ENCODE data around the gene CISTR.

CISTR gene

GRCh38 chr12:53751336-53752191 lies at the start of gene CISTR:
TSS of gene CISTR (minus strand) at chr12:53751979.
- Histone ChIP-seq H3K4me1 (ENCODE audit: insufficient read depth, low read length) (peaks cover 26% of the 10 kb centered on the region), H3K27ac (ENCODE audit: low read length) (no peak within 1 kb of the TSS), H3K27me3 (ENCODE audit: insufficient read depth, low read length) (peaks cover 99% of the 10 kb centered on the region), H3K9ac (ENCODE audit: low read depth, low read length) (peak within 1 kb of the TSS; percentile 16; the same call in 1 of the 2 replicates), H3K9me3 (ENCODE audit: insufficient read depth, low read depth, low read length) (no peaks in the 10 kb centered on the region), H3K36me3 (ENCODE audit: insufficient read depth, low read depth, low read length) (no peaks in the 10 kb centered on the region), H3K4me3 (ENCODE audit: low read length) (peak within 1 kb of the TSS; percentile 71)

DNA sequence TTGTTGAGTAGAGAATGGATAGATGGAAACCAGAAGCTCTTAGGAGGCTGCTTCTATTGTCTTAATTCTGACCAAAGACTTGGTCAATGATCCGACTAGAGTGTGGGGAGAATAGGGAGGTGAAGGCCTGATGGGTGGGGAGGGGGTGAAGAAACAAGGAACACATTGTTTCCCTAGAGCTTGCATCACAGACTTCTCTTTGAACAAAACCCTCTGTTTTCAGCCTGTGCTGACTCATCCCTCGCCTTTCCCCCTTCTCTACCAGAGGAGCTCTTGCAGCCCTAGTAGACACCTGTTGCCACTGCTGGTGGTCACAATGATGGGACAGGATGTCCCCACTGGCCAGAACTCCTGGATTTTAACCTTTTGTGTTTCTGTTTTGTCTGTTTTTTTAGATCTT lies 46.8 kb upstream of the CISTR start:
- Histone ChIP-seq H3K4me3 (ENCODE audit: low read length) (no peak overlapping the region), H3K9ac (ENCODE audit: low read depth, low read length) (no peak overlapping the region), H3K9me3 (ENCODE audit: insufficient read depth, low read depth, low read length) (no peaks in the 10 kb centered on the region), H3K36me3 (ENCODE audit: insufficient read depth, low read depth, low read length) (no peaks in the 10 kb centered on the region), H3K27ac (ENCODE audit: low read length) (no peak overlapping the region), H3K27me3 (ENCODE audit: insufficient read depth, low read length) (peaks cover 77% of the 10 kb centered on the region), H3K4me1 (ENCODE audit: insufficient read depth, low read length) (no peaks in the 10 kb centered on the region)

DNA sequence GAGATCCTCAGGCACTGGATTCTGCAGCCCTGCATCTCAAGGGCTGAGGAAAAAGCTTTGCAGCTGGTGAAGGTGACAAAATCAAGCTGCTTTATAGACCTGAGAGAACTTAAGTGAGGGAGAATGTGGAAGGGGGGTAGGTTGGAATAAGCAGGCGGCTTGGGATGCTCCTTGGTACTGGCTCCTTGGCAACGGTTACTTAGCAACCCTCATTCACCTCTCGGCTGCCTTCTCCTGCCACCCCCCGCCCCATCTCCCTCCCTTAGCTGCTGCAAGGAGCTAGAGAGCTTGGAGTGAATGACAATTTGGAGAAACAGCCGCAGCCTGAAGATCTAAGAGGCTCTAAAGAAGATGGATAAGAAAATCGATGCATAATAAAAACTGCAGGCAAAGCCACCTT lies 44.1 kb upstream of the CISTR start:
- no peak overlapping the region for H3K9ac ChIP-seq (ENCODE audit: low read depth, low read length)
- peaks cover 69% of the 10 kb centered on the region for H3K27me3 ChIP-seq (ENCODE audit: insufficient read depth, low read length)
- no peaks in the 10 kb centered on the region for H3K36me3 ChIP-seq (ENCODE audit: insufficient read depth, low read depth, low read length)
- H3K9me3 ChIP-seq (ENCODE audit: insufficient read depth, low read depth, low read length), result no peaks in the 10 kb centered on the region
- no peaks in the 10 kb centered on the region for H3K4me1 ChIP-seq (ENCODE audit: insufficient read depth, low read length)
- H3K4me3 ChIP-seq (ENCODE audit: low read length), result no peak overlapping the region
- no peak overlapping the region for H3K27ac ChIP-seq (ENCODE audit: low read length)

DNA sequence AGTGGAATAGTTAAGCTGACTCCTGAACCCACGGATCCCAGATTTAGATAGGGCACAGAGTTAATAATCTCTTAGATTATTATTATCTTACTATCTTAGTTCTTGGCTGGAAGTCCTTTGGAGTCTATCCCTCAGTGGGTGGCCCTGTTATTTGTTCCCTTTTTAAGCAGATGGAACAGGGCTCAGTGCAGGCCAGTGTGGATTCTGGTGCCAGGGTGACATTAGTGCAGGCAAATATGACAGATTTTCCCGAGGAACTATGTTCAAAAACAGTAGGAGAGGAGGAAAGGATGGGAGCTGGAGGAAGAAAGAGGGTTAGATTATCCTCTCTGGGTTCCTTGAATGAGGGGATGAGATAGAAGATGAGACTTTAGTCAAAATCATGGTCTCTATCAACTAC lies 41.4 kb upstream of the CISTR start:
- Histone ChIP-seq H3K36me3 (ENCODE audit: insufficient read depth, low read depth, low read length) (no peaks in the 10 kb centered on the region), H3K27me3 (ENCODE audit: insufficient read depth, low read length) (peaks cover 65% of the 10 kb centered on the region), H3K9ac (ENCODE audit: low read depth, low read length) (no peak overlapping the region), H3K4me1 (ENCODE audit: insufficient read depth, low read length) (no peaks in the 10 kb centered on the region; the same call in 1 of the 2 replicates), H3K27ac (ENCODE audit: low read length) (no peak overlapping the region), H3K9me3 (ENCODE audit: insufficient read depth, low read depth, low read length) (no peaks in the 10 kb centered on the region), H3K4me3 (ENCODE audit: low read length) (no peak overlapping the region)

DNA sequence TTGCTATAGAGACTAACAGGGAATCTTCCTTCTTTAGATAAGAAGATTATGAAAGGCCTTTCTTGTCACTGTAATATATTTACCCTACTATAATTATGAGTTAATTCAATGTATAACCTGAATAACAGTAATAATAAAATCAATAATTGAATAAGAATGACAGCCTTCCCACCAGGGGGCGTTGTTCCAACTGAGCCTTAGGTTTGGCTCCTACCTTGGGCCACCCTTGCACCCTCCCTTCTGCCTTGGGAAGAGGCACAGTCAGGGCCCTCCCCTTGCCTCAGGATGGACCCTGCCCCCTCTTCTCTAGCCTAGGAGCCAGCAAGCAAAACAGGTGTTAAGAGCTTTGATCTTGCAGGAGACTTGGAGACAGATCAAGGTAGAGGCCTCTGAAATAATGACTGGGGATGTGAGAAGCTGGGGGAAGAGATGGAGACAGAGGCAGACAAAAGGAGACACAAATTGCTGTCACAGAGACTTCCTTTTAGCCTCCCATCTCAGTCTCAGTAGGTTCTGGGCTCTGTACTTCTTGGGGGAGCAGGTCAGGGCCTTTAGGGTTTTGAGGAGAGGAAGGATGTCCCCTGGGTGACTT lies 40.1 kb upstream of the CISTR start:
- Histone ChIP-seq H3K4me3 (ENCODE audit: low read length) (no peak overlapping the region), H3K27me3 (ENCODE audit: insufficient read depth, low read length) (peaks cover 56% of the 10 kb centered on the region), H3K36me3 (ENCODE audit: insufficient read depth, low read depth, low read length) (no peaks in the 10 kb centered on the region), H3K9me3 (ENCODE audit: insufficient read depth, low read depth, low read length) (no peaks in the 10 kb centered on the region), H3K27ac (ENCODE audit: low read length) (no peak overlapping the region), H3K9ac (ENCODE audit: low read depth, low read length) (no peak overlapping the region), H3K4me1 (ENCODE audit: insufficient read depth, low read length) (no peaks in the 10 kb centered on the region; the same call in 1 of the 2 replicates)

- Histone ChIP-seq H3K27ac (ENCODE audit: low read length) (no peak overlapping the region), H3K4me1 (ENCODE audit: insufficient read depth, low read length) (no peaks in the 10 kb centered on the region; the same call in 1 of the 2 replicates), H3K36me3 (ENCODE audit: insufficient read depth, low read depth, low read length) (no peaks in the 10 kb centered on the region), H3K4me3 (ENCODE audit: low read length) (no peak overlapping the region), H3K9ac (ENCODE audit: low read depth, low read length) (no peak overlapping the region), H3K27me3 (ENCODE audit: insufficient read depth, low read length) (peaks cover 49% of the 10 kb centered on the region), H3K9me3 (ENCODE audit: insufficient read depth, low read depth, low read length) (no peaks in the 10 kb centered on the region)
These were observed 37.8 kb upstream of the CISTR start for GRCh38 chr12:53789570-53789969.

DNA sequence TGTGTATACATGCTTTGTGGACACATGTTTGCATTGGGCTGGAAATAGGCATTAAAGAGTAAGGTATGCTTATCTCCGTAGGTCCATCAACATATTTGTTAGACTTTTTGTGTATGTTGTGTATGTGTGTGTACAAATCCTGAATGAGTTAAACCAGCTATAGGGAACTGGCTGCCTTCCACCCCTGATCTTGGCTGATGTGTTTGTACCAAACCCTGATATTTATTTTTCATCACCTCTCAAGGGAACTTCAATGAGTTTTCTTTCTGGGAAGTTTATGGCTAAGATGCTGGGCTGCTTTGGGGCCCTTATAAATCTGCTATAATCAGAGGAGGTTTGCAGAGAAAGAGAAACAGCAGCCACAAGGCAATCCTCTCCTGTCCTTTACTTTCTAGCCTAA lies 37.1 kb upstream of the CISTR start:
- Histone ChIP-seq H3K27me3 (ENCODE audit: insufficient read depth, low read length) (peaks cover 42% of the 10 kb centered on the region), H3K4me1 (ENCODE audit: insufficient read depth, low read length) (no peaks in the 10 kb centered on the region; the same call in 1 of the 2 replicates), H3K4me3 (ENCODE audit: low read length) (no peak overlapping the region), H3K9ac (ENCODE audit: low read depth, low read length) (no peak overlapping the region), H3K27ac (ENCODE audit: low read length) (no peak overlapping the region), H3K9me3 (ENCODE audit: insufficient read depth, low read depth, low read length) (no peaks in the 10 kb centered on the region), H3K36me3 (ENCODE audit: insufficient read depth, low read depth, low read length) (no peaks in the 10 kb centered on the region)

DNA sequence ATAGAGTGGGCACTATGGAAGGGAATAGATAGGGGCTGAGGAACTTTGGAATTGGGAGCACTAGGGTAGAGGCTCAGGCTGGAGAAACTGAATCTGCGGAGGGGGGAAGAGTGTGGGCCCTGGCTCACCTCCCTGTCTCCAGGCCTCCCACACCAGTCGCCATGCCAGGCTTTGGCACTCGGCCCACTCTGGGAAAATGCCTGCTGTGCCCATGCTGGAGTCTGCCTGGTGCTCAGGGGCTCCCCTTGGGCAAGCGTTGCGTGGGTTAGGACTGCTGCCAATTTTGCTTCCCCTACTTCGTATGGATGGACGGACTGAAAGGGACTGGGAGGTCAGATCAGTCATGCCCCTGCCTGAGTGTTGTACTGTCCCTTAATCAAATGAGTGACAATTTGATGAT lies 34.6 kb upstream of the CISTR start:
- peaks cover 47% of the 10 kb centered on the region for H3K27me3 ChIP-seq (ENCODE audit: insufficient read depth, low read length)
- no peaks in the 10 kb centered on the region; the same call in 1 of the 2 replicates for H3K4me1 ChIP-seq (ENCODE audit: insufficient read depth, low read length)
- no peak overlapping the region for H3K27ac ChIP-seq (ENCODE audit: low read length)
- H3K9ac ChIP-seq (ENCODE audit: low read depth, low read length), result no peak overlapping the region
- no peak overlapping the region for H3K4me3 ChIP-seq (ENCODE audit: low read length)
- H3K9me3 ChIP-seq (ENCODE audit: insufficient read depth, low read depth, low read length), result no peaks in the 10 kb centered on the region
- H3K36me3 ChIP-seq (ENCODE audit: insufficient read depth, low read depth, low read length), result no peaks in the 10 kb centered on the region

DNA sequence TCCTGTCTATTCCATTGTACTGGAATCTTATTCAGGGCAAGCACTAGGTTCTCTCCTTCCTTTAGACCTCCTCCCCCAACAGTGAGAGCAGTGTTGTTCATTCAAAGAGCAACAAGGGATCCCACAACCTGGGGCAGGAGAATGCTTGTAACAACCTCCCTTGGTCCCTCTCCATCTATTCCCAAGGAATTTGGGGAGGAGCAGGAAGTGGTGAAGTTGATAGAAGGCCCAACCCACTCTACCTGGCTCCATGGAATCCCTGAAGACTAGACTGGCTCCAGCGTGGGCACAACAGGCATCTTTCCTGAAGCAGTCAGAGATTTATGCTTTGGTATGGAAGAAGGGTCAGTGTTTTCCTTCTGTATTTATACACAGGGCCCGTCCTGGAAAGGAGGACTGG lies 33.4 kb upstream of the CISTR start:
- Histone ChIP-seq H3K4me3 (ENCODE audit: low read length) (no peak overlapping the region), H3K4me1 (ENCODE audit: insufficient read depth, low read length) (peaks cover 6% of the 10 kb centered on the region; the same call in 1 of the 2 replicates), H3K36me3 (ENCODE audit: insufficient read depth, low read depth, low read length) (no peaks in the 10 kb centered on the region), H3K27ac (ENCODE audit: low read length) (no peak overlapping the region), H3K27me3 (ENCODE audit: insufficient read depth, low read length) (peaks cover 60% of the 10 kb centered on the region), H3K9ac (ENCODE audit: low read depth, low read length) (no peak overlapping the region), H3K9me3 (ENCODE audit: insufficient read depth, low read depth, low read length) (no peaks in the 10 kb centered on the region)

DNA sequence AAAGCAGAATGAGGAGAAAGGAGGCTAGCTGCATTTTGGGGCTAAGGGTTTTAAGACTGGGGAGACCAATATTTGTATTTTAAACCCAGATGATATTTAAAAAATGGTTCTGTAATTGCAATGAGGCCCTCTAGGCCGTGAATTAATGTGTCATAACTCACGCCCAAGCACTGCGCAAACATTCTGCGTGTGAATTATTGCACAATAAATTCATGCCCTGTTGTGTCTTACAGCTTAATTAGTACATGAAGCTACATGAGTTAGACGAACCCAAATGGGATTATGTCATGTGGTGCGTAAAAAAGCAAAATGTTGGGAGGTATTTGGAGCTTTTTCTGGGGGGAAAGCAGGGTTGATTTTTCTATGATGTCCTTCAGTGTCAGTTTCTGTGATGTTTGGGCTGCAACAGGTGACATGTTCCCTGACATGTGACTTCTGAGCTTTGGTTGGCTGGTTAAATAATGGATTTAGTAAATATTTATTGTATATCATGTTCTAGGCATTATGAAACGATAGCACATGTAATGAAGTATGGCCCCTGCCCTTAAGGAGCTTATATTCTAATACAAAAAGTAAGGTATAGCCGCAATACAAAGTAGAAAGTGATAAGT lies 30.4 kb upstream of the CISTR start:
- Histone ChIP-seq H3K36me3 (ENCODE audit: insufficient read depth, low read depth, low read length) (no peaks in the 10 kb centered on the region), H3K27me3 (ENCODE audit: insufficient read depth, low read length) (peaks cover 73% of the 10 kb centered on the region), H3K27ac (ENCODE audit: low read length) (no peak overlapping the region), H3K9me3 (ENCODE audit: insufficient read depth, low read depth, low read length) (no peaks in the 10 kb centered on the region), H3K9ac (ENCODE audit: low read depth, low read length) (no peak overlapping the region), H3K4me1 (ENCODE audit: insufficient read depth, low read length) (peaks cover 6% of the 10 kb centered on the region; the same call in 1 of the 2 replicates), H3K4me3 (ENCODE audit: low read length) (no peak overlapping the region)

DNA sequence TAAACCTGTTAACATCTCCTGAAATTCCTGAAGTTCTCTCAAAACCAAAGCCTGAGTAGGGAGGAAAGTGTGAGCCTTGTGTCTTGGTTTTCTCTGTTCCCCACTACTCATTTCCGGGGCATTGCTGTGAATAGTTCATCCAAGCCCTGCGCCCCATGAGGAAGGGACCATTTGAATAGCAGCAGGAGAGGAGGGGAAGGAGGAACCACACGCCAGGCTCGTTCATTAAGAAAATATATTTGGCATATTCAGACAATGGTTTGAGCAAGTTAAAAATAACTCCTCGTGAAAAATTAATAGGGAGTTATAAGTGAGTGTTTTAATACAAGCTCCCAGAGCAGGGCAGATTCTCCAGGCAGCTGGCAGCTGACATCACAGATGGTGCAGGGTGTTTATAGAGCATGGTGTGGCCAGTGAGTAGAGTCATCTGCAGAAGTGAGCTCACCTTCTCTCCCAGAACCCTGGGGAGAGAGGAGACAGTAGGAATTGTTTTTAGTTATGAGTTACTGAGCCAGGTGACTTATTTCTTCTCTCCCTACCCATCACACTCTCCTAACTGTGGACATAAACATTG lies 29.5 kb upstream of the CISTR start:
- Histone ChIP-seq H3K9ac (ENCODE audit: low read depth, low read length) (no peak overlapping the region), H3K27ac (ENCODE audit: low read length) (no peak overlapping the region), H3K4me3 (ENCODE audit: low read length) (no peak overlapping the region), H3K36me3 (ENCODE audit: insufficient read depth, low read depth, low read length) (no peaks in the 10 kb centered on the region), H3K27me3 (ENCODE audit: insufficient read depth, low read length) (peaks cover 73% of the 10 kb centered on the region), H3K4me1 (ENCODE audit: insufficient read depth, low read length) (peaks cover 6% of the 10 kb centered on the region; the same call in 1 of the 2 replicates), H3K9me3 (ENCODE audit: insufficient read depth, low read depth, low read length) (no peaks in the 10 kb centered on the region)
